GM23338 (cell line): Measurements from ENCODE around the gene NEMF. TPM values are rescaled to one million over a fixed set of nuclear protein-coding genes. Genes with fewer than 3 reads are reported as not detected.

Experiments used
- ATAC-seq: fragments of 200-7000 bp; cut with Tn5 transposase; 3 replicates; pipeline ENCODE4 v1.9.1; 2020
- DNase-seq: peaks from one replicate; pipeline ENCODE4 v3.0.0-alpha.2; 2015; ENCODE audit warnings: low spot score
- H2AFZ ChIP-seq: fragments of 200-600 bp; sonication (generic); 2 replicates; pipeline ENCODE4 v1.8.0; 2016; ENCODE audit warnings: antibody characterized with exemption, mild to moderate bottlenecking, moderate library complexity
- H3F3A ChIP-seq: fragments of 200-600 bp; sonication (generic); replicated peaks from 2 replicates; pipeline ENCODE4 v1.8.0; 2017; ENCODE audit warnings: antibody characterized with exemption, mixed run types, low read depth
- H3K27ac ChIP-seq: fragments of 200-600 bp; sonication (generic); 2 replicates; pipeline ENCODE4 v1.6.1; 2016; ENCODE audit warnings: low read depth
- H3K27me3 ChIP-seq: fragments of 200-600 bp; sonication (generic); 2 replicates; pipeline ENCODE4 v1.8.0; 2016; ENCODE audit warnings: mild to moderate bottlenecking, mixed run types, moderate library complexity; ENCODE audit not compliant: insufficient read depth
- H3K36me3 ChIP-seq: fragments of 200-600 bp; sonication (generic); 2 replicates; pipeline ENCODE4 v1.8.0; 2016; ENCODE audit warnings: mild to moderate bottlenecking; ENCODE audit not compliant: insufficient read depth
- H3K4me1 ChIP-seq: fragments of 200-600 bp; sonication (generic); 2 replicates; pipeline ENCODE4 v1.8.0; 2016; ENCODE audit warnings: mild to moderate bottlenecking, moderate library complexity; ENCODE audit not compliant: insufficient read depth
- H3K4me2 ChIP-seq: fragments of 200-600 bp; sonication (generic); 2 replicates; pipeline ENCODE4 v1.7.1; 2017; ENCODE audit warnings: mixed run types
- H3K4me3 ChIP-seq: fragments of 200-600 bp; sonication (generic); 2 replicates; pipeline ENCODE4 v1.6.1; 2016; ENCODE audit warnings: mixed run types
- H3K79me2 ChIP-seq: fragments of 200-600 bp; sonication (generic); replicated peaks from 2 replicates; pipeline ENCODE4 v1.8.0; 2017; ENCODE audit warnings: mild to moderate bottlenecking; ENCODE audit not compliant: insufficient read depth
- H3K9me2 ChIP-seq: fragments of 200-600 bp; sonication (generic); 2 replicates; pipeline ENCODE4 v1.8.0; 2017; ENCODE audit not compliant: insufficient read depth
- H4K20me1 ChIP-seq: fragments of 200-600 bp; sonication (generic); replicated peaks from 2 replicates; pipeline ENCODE4 v1.8.0; 2017; ENCODE audit warnings: mild to moderate bottlenecking; ENCODE audit not compliant: insufficient read depth
- H3K27ac Mint-ChIP-seq: 2 replicates; pipeline ENCODE4 v1.8.0; 2020; ENCODE audit warnings: inconsistent platforms, mild to moderate bottlenecking, moderate library complexity, mixed read lengths
- H3K27me3 Mint-ChIP-seq: 3 replicates; pipeline ENCODE4 v1.8.0; 2022; ENCODE audit warnings: low read depth, mild to moderate bottlenecking, moderate library complexity, mixed read lengths, inconsistent platforms; ENCODE audit not compliant: insufficient read depth, poor library complexity
- H3K36me3 Mint-ChIP-seq: 3 replicates; pipeline ENCODE4 v1.8.0; 2021; ENCODE audit warnings: low read depth, mild to moderate bottlenecking, inconsistent platforms, moderate library complexity, mixed read lengths
- H3K4me1 Mint-ChIP-seq: 3 replicates; pipeline ENCODE4 v1.8.0; 2020; ENCODE audit warnings: mild to moderate bottlenecking, inconsistent platforms, mixed read lengths
- H3K4me3 Mint-ChIP-seq: 3 replicates; pipeline ENCODE4 v1.8.0; 2021; ENCODE audit warnings: moderate library complexity, mild to moderate bottlenecking, inconsistent platforms, mixed read lengths
- H3K9me3 Mint-ChIP-seq: 3 replicates; pipeline ENCODE4 v1.8.0; 2020; ENCODE audit warnings: moderate library complexity, mild to moderate bottlenecking, inconsistent platforms, mixed read lengths
- CTCF ChIP-seq, 2 experiments: fragments of 200-600 bp in 1 of 2; sonication (generic) in 1 of 2; conservative IDR thresholded peaks; 2 replicates each; pipeline versions ENCODE4 v1.5.1 to v1.6.1; 2016 to 2017; ENCODE audit warnings: antibody characterized with exemption in 2 of 2, low read depth in 2 of 2, mild to moderate bottlenecking in 2 of 2, moderate library complexity in 1 of 2
- ETS1 ChIP-seq: IDR thresholded peaks from 2 replicates; pipeline ENCODE4 v1.6.1; 2016; ENCODE audit warnings: antibody characterized with exemption
- POLR2AphosphoS5 ChIP-seq: IDR thresholded peaks from 2 replicates; pipeline ENCODE4 v1.6.1; 2016; ENCODE audit warnings: antibody characterized with exemption, low read depth
- STAT1 ChIP-seq: IDR thresholded peaks from one replicate; pipeline ENCODE4 v1.6.1; 2016; ENCODE audit warnings: antibody characterized with exemption; ENCODE audit not compliant: unreplicated experiment
- ZNF331 ChIP-seq: fragments of 250-450 bp; sonication (Bioruptor Pico); IDR thresholded peaks from 2 replicates; pipeline ENCODE4 v1.5.0; 2020; ENCODE audit warnings: low read depth, mild to moderate bottlenecking, moderate library complexity
- ZNF462 ChIP-seq: fragments of 250-450 bp; sonication (Bioruptor Pico); IDR thresholded peaks from 2 replicates; pipeline ENCODE4 v1.5.0; 2020; ENCODE audit warnings: mild to moderate bottlenecking, moderate library complexity
- polyA plus RNA-seq: library from polyadenylated mRNA; unstranded; fragments of >200 nt; fragmentation: Nextera tagmentation; extraction: Ambion mirVana; gene quantifications from 2 replicates; pipeline ENCODE4 v1.2.1, GENCODE V29; 2016
- total RNA-seq: library from RNA; depleted of rRNA; stranded (reverse); fragments of >200 nt; shearing (Covaris generic); gene quantifications from 2 replicates; pipeline ENCODE4 v1.2.3, GENCODE V29; 2014

Gene NEMF
- total and polyA plus RNA-seq, 2 experiments from 2014 or later: 58.4 to 88.1 TPM

- Histone ChIP-seq H3K27me3 (no peaks in the 10 kb centered on the region), H3K9me2 (no peaks in the 10 kb centered on the region), H4K20me1 (no peaks in the 10 kb centered on the region), H3K79me2 (no peaks in the 10 kb centered on the region), H3K4me1 (peaks cover 8% of the 10 kb centered on the region; the same call in 1 of the 2 replicates), H3F3A (no peaks in the 10 kb centered on the region), H2AFZ (no peak overlapping the region), H3K4me2 (no peak overlapping the region), H3K4me3 (no peak overlapping the region), H3K27ac (no peak overlapping the region), H3K36me3 (no peaks in the 10 kb centered on the region)
- no peak for TF ChIP-seq ETS1
- TF ChIP-seq CTCF (conservative IDR thresholded peaks at IDR 0.05; ENCODE audit: low read depth in 2 of 2): peak; percentile 93 to 97
- Mint-ChIP-seq H3K4me3 (no peak overlapping the region), H3K27ac (no peak overlapping the region), H3K36me3 (no peaks in the 10 kb centered on the region; the same call in 1 of the 3 replicates), H3K9me3 (peaks cover 3% of the 10 kb centered on the region; the same call in 2 of the 3 replicates), H3K4me1 (peaks cover 5% of the 10 kb centered on the region; the same call in 2 of the 3 replicates), H3K27me3 (peaks cover 22% of the 10 kb centered on the region)
- no peak for ATAC-seq
- peak; percentile 89 for DNase-seq
Measured at GRCh38 chr14:49865431-49865859, 12.9 kb upstream of the NEMF start.

- H3K4me1 Mint-ChIP-seq: peaks cover 8% of the 10 kb centered on the region; the same call in 2 of the 3 replicates
- ATAC-seq (no peak), DNase-seq (peak; percentile 33)
- Histone ChIP-seq H3K36me3 (no peaks in the 10 kb centered on the region), H3K79me2 (no peaks in the 10 kb centered on the region), H3K27me3 (no peaks in the 10 kb centered on the region), H3K4me2 (peak overlapping the region; percentile 94), H4K20me1 (no peaks in the 10 kb centered on the region), H3K27ac (peak overlapping the region; percentile 93), H3K4me3 (peak overlapping the region; percentile 95), H2AFZ (peak overlapping the region; percentile 94), H3F3A (no peaks in the 10 kb centered on the region), H3K4me1 (peaks cover 8% of the 10 kb centered on the region; the same call in 1 of the 2 replicates), H3K9me2 (no peaks in the 10 kb centered on the region)
- peaks cover 3% of the 10 kb centered on the region; the same call in 2 of the 3 replicates for H3K9me3 Mint-ChIP-seq
- H3K27ac Mint-ChIP-seq: no peak overlapping the region; the same call in 1 of the 2 replicates
- no peak overlapping the region for H3K4me3 Mint-ChIP-seq
- H3K36me3 Mint-ChIP-seq: no peaks in the 10 kb centered on the region; the same call in 1 of the 3 replicates
- H3K27me3 Mint-ChIP-seq: peaks cover 19% of the 10 kb centered on the region
- TF ChIP-seq ETS1 (no peak), STAT1 (no peak), CTCF (conservative IDR thresholded peaks at IDR 0.05; ENCODE audit: low read depth in 2 of 2) (no peak), POLR2AphosphoS5 (no peak), ZNF462 (CRISPR knock-in tag) (no peak), ZNF331 (CRISPR knock-in tag) (no peak)
Measured at GRCh38 chr14:49863487-49864281, 11.1 kb upstream of the NEMF start.
